Measurements from ENCODE around the gene MZF1. TPM values are rescaled to one million over a fixed set of nuclear protein-coding genes. Genes with fewer than 3 reads are reported as not detected.

The MZF1 gene
- total and polyA plus RNA-seq, 10 of the 15 experiments (the other 5 are each of a cell fraction or from before 2014, with no cell fraction given): 0.38 to 14.7 (median 7.2) TPM

DNA sequence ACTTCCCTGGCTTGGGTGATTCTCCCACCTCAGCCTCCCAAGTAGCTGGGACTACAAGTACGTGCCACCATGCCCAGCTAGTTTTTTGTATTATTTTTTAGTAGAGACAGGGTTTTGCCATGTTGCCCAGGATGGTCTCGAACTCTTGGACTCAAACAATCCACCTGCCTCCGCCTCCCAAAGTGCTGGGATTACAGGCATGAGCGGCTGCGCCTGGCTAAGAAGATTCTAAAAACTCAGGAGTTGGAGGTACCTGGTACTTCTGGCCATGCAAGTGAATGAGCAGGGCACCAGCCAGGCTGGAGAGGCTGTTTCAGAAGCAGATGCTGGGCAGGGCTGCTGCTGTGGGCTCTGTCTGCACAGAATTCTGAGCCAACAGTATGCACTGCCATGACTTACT, 6.1 kb downstream of the MZF1 start (continued):
- TF ChIP-seq, protein P1, sequence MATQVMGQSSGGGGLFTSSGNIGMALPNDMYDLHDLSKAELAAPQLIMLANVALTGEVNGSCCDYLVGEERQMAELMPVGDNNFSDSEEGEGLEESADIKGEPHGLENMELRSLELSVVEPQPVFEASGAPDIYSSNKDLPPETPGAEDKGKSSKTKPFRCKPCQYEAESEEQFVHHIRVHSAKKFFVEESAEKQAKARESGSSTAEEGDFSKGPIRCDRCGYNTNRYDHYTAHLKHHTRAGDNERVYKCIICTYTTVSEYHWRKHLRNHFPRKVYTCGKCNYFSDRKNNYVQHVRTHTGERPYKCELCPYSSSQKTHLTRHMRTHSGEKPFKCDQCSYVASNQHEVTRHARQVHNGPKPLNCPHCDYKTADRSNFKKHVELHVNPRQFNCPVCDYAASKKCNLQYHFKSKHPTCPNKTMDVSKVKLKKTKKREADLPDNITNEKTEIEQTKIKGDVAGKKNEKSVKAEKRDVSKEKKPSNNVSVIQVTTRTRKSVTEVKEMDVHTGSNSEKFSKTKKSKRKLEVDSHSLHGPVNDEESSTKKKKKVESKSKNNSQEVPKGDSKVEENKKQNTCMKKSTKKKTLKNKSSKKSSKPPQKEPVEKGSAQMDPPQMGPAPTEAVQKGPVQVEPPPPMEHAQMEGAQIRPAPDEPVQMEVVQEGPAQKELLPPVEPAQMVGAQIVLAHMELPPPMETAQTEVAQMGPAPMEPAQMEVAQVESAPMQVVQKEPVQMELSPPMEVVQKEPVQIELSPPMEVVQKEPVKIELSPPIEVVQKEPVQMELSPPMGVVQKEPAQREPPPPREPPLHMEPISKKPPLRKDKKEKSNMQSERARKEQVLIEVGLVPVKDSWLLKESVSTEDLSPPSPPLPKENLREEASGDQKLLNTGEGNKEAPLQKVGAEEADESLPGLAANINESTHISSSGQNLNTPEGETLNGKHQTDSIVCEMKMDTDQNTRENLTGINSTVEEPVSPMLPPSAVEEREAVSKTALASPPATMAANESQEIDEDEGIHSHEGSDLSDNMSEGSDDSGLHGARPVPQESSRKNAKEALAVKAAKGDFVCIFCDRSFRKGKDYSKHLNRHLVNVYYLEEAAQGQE (IDR thresholded peaks at IDR 0.05; ENCODE audit: low read depth, low read length): no peak
- TF ChIP-seq, protein P2, sequence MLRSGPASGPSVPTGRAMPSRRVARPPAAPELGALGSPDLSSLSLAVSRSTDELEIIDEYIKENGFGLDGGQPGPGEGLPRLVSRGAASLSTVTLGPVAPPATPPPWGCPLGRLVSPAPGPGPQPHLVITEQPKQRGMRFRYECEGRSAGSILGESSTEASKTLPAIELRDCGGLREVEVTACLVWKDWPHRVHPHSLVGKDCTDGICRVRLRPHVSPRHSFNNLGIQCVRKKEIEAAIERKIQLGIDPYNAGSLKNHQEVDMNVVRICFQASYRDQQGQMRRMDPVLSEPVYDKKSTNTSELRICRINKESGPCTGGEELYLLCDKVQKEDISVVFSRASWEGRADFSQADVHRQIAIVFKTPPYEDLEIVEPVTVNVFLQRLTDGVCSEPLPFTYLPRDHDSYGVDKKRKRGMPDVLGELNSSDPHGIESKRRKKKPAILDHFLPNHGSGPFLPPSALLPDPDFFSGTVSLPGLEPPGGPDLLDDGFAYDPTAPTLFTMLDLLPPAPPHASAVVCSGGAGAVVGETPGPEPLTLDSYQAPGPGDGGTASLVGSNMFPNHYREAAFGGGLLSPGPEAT (IDR thresholded peaks at IDR 0.05; ENCODE audit: low read depth): no peak
- TF ChIP-seq HDGF (IDR thresholded peaks at IDR 0.05) (no peak), ZNF384 (IDR thresholded peaks at IDR 0.05; ENCODE audit: borderline replicate concordance, low read depth, low read length) (no peak), ZBED1 (IDR thresholded peaks at IDR 0.05; ENCODE audit: borderline replicate concordance) (no peak), GATAD2B (conservative IDR thresholded peaks at IDR 0.05; ENCODE audit: low read depth) (no peak), ZNF207 (IDR thresholded peaks at IDR 0.05; ENCODE audit: borderline replicate concordance) (no peak), KAT2A (conservative IDR thresholded peaks at IDR 0.05; ENCODE audit: control insufficient read depth, low read depth, low read length) (no peak)
- TF ChIP-seq, protein P3, sequence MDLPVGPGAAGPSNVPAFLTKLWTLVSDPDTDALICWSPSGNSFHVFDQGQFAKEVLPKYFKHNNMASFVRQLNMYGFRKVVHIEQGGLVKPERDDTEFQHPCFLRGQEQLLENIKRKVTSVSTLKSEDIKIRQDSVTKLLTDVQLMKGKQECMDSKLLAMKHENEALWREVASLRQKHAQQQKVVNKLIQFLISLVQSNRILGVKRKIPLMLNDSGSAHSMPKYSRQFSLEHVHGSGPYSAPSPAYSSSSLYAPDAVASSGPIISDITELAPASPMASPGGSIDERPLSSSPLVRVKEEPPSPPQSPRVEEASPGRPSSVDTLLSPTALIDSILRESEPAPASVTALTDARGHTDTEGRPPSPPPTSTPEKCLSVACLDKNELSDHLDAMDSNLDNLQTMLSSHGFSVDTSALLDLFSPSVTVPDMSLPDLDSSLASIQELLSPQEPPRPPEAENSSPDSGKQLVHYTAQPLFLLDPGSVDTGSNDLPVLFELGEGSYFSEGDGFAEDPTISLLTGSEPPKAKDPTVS (IDR thresholded peaks at IDR 0.05; ENCODE audit: low read depth, low read length): no peak
- TF ChIP-seq, protein P4, sequence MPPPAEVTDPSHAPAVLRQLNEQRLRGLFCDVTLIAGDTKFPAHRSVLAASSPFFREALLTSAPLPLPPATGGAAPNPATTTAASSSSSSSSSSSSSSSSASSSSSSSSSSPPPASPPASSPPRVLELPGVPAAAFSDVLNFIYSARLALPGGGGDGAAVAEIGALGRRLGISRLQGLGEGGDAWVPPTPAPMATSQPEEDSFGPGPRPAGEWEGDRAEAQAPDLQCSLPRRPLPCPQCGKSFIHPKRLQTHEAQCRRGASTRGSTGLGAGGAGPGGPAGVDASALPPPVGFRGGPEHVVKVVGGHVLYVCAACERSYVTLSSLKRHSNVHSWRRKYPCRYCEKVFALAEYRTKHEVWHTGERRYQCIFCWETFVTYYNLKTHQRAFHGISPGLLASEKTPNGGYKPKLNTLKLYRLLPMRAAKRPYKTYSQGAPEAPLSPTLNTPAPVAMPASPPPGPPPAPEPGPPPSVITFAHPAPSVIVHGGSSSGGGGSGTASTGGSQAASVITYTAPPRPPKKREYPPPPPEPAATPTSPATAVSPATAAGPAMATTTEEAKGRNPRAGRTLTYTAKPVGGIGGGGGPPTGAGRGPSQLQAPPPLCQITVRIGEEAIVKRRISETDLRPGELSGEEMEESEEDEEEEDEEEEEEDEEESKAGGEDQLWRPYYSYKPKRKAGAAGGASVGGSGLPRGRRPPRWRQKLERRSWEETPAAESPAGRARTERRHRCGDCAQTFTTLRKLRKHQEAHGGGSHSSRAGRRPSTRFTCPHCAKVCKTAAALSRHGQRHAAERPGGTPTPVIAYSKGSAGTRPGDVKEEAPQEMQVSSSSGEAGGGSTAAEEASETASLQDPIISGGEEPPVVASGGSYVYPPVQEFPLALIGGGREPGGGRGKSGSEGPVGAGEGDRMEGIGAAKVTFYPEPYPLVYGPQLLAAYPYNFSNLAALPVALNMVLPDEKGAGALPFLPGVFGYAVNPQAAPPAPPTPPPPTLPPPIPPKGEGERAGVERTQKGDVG (CRISPR knock-in tag; IDR thresholded peaks at IDR 0.05): no peak
- TF ChIP-seq, protein P5, sequence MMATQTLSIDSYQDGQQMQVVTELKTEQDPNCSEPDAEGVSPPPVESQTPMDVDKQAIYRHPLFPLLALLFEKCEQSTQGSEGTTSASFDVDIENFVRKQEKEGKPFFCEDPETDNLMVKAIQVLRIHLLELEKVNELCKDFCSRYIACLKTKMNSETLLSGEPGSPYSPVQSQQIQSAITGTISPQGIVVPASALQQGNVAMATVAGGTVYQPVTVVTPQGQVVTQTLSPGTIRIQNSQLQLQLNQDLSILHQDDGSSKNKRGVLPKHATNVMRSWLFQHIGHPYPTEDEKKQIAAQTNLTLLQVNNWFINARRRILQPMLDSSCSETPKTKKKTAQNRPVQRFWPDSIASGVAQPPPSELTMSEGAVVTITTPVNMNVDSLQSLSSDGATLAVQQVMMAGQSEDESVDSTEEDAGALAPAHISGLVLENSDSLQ (IDR thresholded peaks at IDR 0.05): no peak
